ENCODE results near the gene TTLL8.

The TTLL8 gene

GRCh38 chr22:50078246-50078645 lies 20.1 kb upstream of the TTLL8 start:
- TF ChIP-seq CTCF (IDR thresholded peaks at IDR 0.05; ENCODE audit: borderline replicate concordance, control extremely low read depth, extremely low read depth, insufficient read depth, missing control alignments), result no peak
- DNase-seq (ENCODE audit: low spot score), result no peak
- in situ Hi-C loops (cut with MboI; ENCODE audit: low sequenced_read_pairs, unreplicated experiment), result no loop called here

GRCh38 chr22:50076646-50077535 lies 18.8 kb upstream of the TTLL8 start:
- TF ChIP-seq CTCF (IDR thresholded peaks at IDR 0.05; ENCODE audit: borderline replicate concordance, control extremely low read depth, extremely low read depth, insufficient read depth, missing control alignments), result no peak
- in situ Hi-C loops (cut with MboI; ENCODE audit: low sequenced_read_pairs, unreplicated experiment), result no loop called here
- DNase-seq (ENCODE audit: low spot score), result no peak

- in situ Hi-C loops (cut with MboI; ENCODE audit: low sequenced_read_pairs, unreplicated experiment), result no loop called here
- DNase-seq (ENCODE audit: low spot score), result no peak
- no peak for TF ChIP-seq CTCF (IDR thresholded peaks at IDR 0.05; ENCODE audit: borderline replicate concordance, control extremely low read depth, extremely low read depth, insufficient read depth, missing control alignments)
Observed at GRCh38 chr22:50074551-50075530, 16.7 kb upstream of the TTLL8 start.

- in situ Hi-C loops (cut with MboI; ENCODE audit: low sequenced_read_pairs, unreplicated experiment), result no loop called here
- DNase-seq (ENCODE audit: low spot score), result no peak
- no peak for TF ChIP-seq CTCF (IDR thresholded peaks at IDR 0.05; ENCODE audit: borderline replicate concordance, control extremely low read depth, extremely low read depth, insufficient read depth, missing control alignments)
Observed at GRCh38 chr22:50074056-50074455, 16.0 kb upstream of the TTLL8 start.

GRCh38 chr22:50072714-50073538 lies 14.8 kb upstream of the TTLL8 start:
- in situ Hi-C loops (cut with MboI; ENCODE audit: low sequenced_read_pairs, unreplicated experiment), result no loop called here
- no peak for TF ChIP-seq CTCF (IDR thresholded peaks at IDR 0.05; ENCODE audit: borderline replicate concordance, control extremely low read depth, extremely low read depth, insufficient read depth, missing control alignments)
- no peak for DNase-seq (ENCODE audit: low spot score)

GRCh38 chr22:50072167-50072555 lies 14.1 kb upstream of the TTLL8 start:
- DNase-seq (ENCODE audit: low spot score), result no peak
- in situ Hi-C loops (cut with MboI; ENCODE audit: low sequenced_read_pairs, unreplicated experiment), result no loop called here

More at GRCh38 chr22:50072167-50072555, 14.1 kb upstream of the TTLL8 start:
- no peak for TF ChIP-seq CTCF (IDR thresholded peaks at IDR 0.05; ENCODE audit: borderline replicate concordance, control extremely low read depth, extremely low read depth, insufficient read depth, missing control alignments)

All from GM13976 (cell line).